HCT116 (cell line): ENCODE data around the gene GPR17. TPM values are rescaled to one million over a fixed set of nuclear protein-coding genes. Genes with fewer than 3 reads are reported as not detected.

ENCODE experiments used
- ATAC-seq: fragments of 200-7000 bp; cut with Tn5 transposase; 2 replicates; pipeline ENCODE4 v1.9.1; 2020; ENCODE audit warnings: mild to moderate bottlenecking, moderate library complexity
- BruUV-seq: library from RNA; stranded (reverse); fragments of 400-500 nt; replicated peaks from 2 replicates; lab custom pipeline; 2021; lab: Mats Ljungman, UMichigan
- CTCF ChIA-PET: fragments of 300-600 bp; sonication (Branson Sonifier 250); formaldehyde crosslinking; loops from one replicate; lab custom pipeline; 2021; ENCODE audit warnings: antibody characterized with exemption; lab: Charles Lee
- POLR2A ChIA-PET: fragments of 300-600, 350-600 bp; sonication (Branson Sonifier 250); formaldehyde crosslinking; loops from one replicate; lab custom pipeline; 2021; ENCODE audit warnings: antibody characterized with exemption; lab: Charles Lee
- RAD21 ChIA-PET, 2 experiments: fragments of 300-600 bp; sonication (Branson Sonifier 250); formaldehyde crosslinking; loops; one replicate each; lab custom pipeline; 2023; ENCODE audit warnings: low total read pairs in 2 of 2; ENCODE audit not compliant: uncharacterized antibody in 2 of 2, unreplicated experiment in 2 of 2, low non-redundant PET in 1 of 2; lab: Charles Lee
- DNase-seq: peaks from one replicate; pipeline ENCODE4 v3.0.0-alpha.2; 2010; ENCODE audit warnings: low read depth, low spot score
- H2AFZ ChIP-seq: fragments of 200-600 bp; shearing (Covaris generic), sonication (generic); 2 replicates; pipeline ENCODE4 v1.6.1; 2017; ENCODE audit warnings: low read depth, mixed run types, mixed read lengths, antibody characterized with exemption, low read length; ENCODE audit not compliant: poor library complexity, severe bottlenecking
- H3K27ac ChIP-seq: 2 replicates; pipeline ENCODE4 v1.5.1; 2012; ENCODE audit warnings: low read depth, low read length
- H3K27me3 ChIP-seq: fragments of 200-600 bp; sonication (generic); 2 replicates; pipeline ENCODE4 v1.6.1; 2016; ENCODE audit warnings: mixed run types, low read length, mixed read lengths; ENCODE audit not compliant: insufficient read depth
- H3K36me3 ChIP-seq, 2 experiments: fragments of 200-500 bp in 1 of 2; fragments of 200-600 bp in 1 of 2; sonication (Bioruptor generic) in 1 of 2; sonication (generic) in 1 of 2; 2 replicates each; pipeline versions ENCODE4 v1.5.1 to v1.6.1; 2014 to 2016; ENCODE audit warnings: low read length in 2 of 2, inconsistent platforms in 1 of 2, mixed read lengths in 1 of 2, mixed run types in 1 of 2; ENCODE audit not compliant: insufficient read depth in 2 of 2, control insufficient read depth in 1 of 2
- H3K4me1 ChIP-seq, 2 experiments: fragments of 200-600 bp in 1 of 2; sonication (generic) in 1 of 2; 2 replicates each; pipeline versions ENCODE4 v1.5.1 to v1.6.1; 2012 to 2017; ENCODE audit warnings: low read length in 2 of 2, inconsistent platforms in 1 of 2, mild to moderate bottlenecking in 1 of 2, mixed read lengths in 1 of 2, mixed run types in 1 of 2, moderate library complexity in 1 of 2; ENCODE audit not compliant: insufficient read depth in 2 of 2, control insufficient read depth in 1 of 2
- H3K4me2 ChIP-seq: fragments of 200-600 bp; sonication (generic); 2 replicates; pipeline ENCODE4 v1.6.1; 2017; ENCODE audit warnings: mixed run types, low read length, mixed read lengths
- H3K4me3 ChIP-seq, 2 experiments: fragments of 200-600 bp in 1 of 2; sonication (generic) in 1 of 2; replicated peaks in 1 of 2; 2 replicates each; pipeline ENCODE4 v1.5.1; 2011 to 2016; ENCODE audit warnings: low read length in 2 of 2, control low read depth in 1 of 2, low read depth in 1 of 2, mild to moderate bottlenecking in 1 of 2, mixed read lengths in 1 of 2, mixed run types in 1 of 2
- H3K79me2 ChIP-seq: fragments of 200-600 bp; sonication (generic); 2 replicates; pipeline ENCODE4 v1.6.1; 2017; ENCODE audit warnings: mild to moderate bottlenecking, mixed run types, low read length, moderate library complexity, mixed read lengths; ENCODE audit not compliant: insufficient read depth
- H3K9ac ChIP-seq: fragments of 200-600 bp; sonication (generic); 2 replicates; pipeline ENCODE4 v1.6.1; 2016; ENCODE audit warnings: low read length, mixed read lengths
- H3K9me2 ChIP-seq: fragments of 200-600 bp; sonication (generic), shearing (Covaris generic); 2 replicates; pipeline ENCODE4 v1.6.1; 2017; ENCODE audit warnings: mixed run types, mild to moderate bottlenecking, moderate library complexity; ENCODE audit not compliant: insufficient read depth
- H3K9me3 ChIP-seq, 2 experiments: fragments of 200-500 bp in 1 of 2; fragments of 200-600 bp in 1 of 2; sonication (Bioruptor generic) in 1 of 2; sonication (generic) in 1 of 2; 2 replicates each; pipeline ENCODE4 v1.6.1; 2014 to 2017; ENCODE audit warnings: low read length in 2 of 2, mixed read lengths in 2 of 2, inconsistent platforms in 1 of 2, low read depth in 1 of 2, mild to moderate bottlenecking in 1 of 2, mixed run types in 1 of 2, moderate library complexity in 1 of 2; ENCODE audit not compliant: control insufficient read depth in 1 of 2, insufficient read depth in 1 of 2
- H4K20me1 ChIP-seq: fragments of 200-600 bp; sonication (generic), shearing (Covaris generic); 2 replicates; pipeline ENCODE4 v1.6.1; 2017; ENCODE audit warnings: mixed run types, mild to moderate bottlenecking, moderate library complexity; ENCODE audit not compliant: insufficient read depth
- CEBPB ChIP-seq: IDR thresholded peaks from 2 replicates; pipeline ENCODE4 v1.6.1; 2012; ENCODE audit warnings: low read depth
- EGR1 ChIP-seq: IDR thresholded peaks from 2 replicates; pipeline ENCODE4 v1.6.1; 2012; ENCODE audit warnings: low read depth
- ELF1 ChIP-seq: IDR thresholded peaks from 2 replicates; pipeline ENCODE4 v1.6.1; 2012; ENCODE audit warnings: low read depth, borderline replicate concordance
- EZH2phosphoT487 ChIP-seq: fragments of 200-600 bp; IDR thresholded peaks from 2 replicates; pipeline ENCODE4 v1.6.1; 2018; ENCODE audit warnings: antibody characterized with exemption, borderline replicate concordance
- JUND ChIP-seq: IDR thresholded peaks from 2 replicates; pipeline ENCODE4 v1.6.1; 2012
- POLR2A ChIP-seq: IDR thresholded peaks from 2 replicates; pipeline ENCODE4 v1.7.0; 2011; ENCODE audit warnings: borderline replicate concordance; ENCODE audit not compliant: insufficient read depth, insufficient read length; ENCODE audit errors: extremely low read depth
- RAD21 ChIP-seq: IDR thresholded peaks from 2 replicates; pipeline ENCODE4 v1.6.1; 2012; ENCODE audit warnings: low read depth, mild to moderate bottlenecking
- SP1 ChIP-seq: IDR thresholded peaks from 2 replicates; pipeline ENCODE4 v1.6.1; 2012; ENCODE audit warnings: low read depth
- SRF ChIP-seq: IDR thresholded peaks from 2 replicates; pipeline ENCODE4 v1.6.1; 2012; ENCODE audit warnings: low read depth
- YY1 ChIP-seq: IDR thresholded peaks from 2 replicates; pipeline ENCODE4 v1.6.1; 2011; ENCODE audit warnings: low read length, low read depth, moderate library complexity, mild to moderate bottlenecking; ENCODE audit not compliant: insufficient replicate concordance; ENCODE audit errors: extremely low read depth
- ZNF274 ChIP-seq: fragments of 200-500 bp; sonication (Bioruptor generic); IDR thresholded peaks from 2 replicates; pipeline ENCODE4 v1.6.1; 2014; ENCODE audit warnings: mild to moderate bottlenecking, low read depth, low read length, inconsistent platforms
- intact Hi-C: fragments of 100-400 bp; cut with micrococcal nuclease; formaldehyde crosslinking; loops from 2 replicates; pipeline ENCODE4 v1.10.0; 2022
- total RNA-seq: library from RNA; stranded (reverse); gene quantifications from one replicate; pipeline ENCODE4 v1.2.1, GENCODE V29; 2021; ENCODE audit not compliant: unreplicated experiment
- TF ChIP-seq, protein P1 (sequence below): IDR thresholded peaks from 2 replicates; pipeline ENCODE4 v1.6.1; 2012
- TF ChIP-seq, protein P2 (sequence below): IDR thresholded peaks from 2 replicates; pipeline ENCODE4 v1.6.1; 2011; ENCODE audit warnings: mild to moderate bottlenecking, low read length, moderate library complexity; ENCODE audit not compliant: insufficient replicate concordance; ENCODE audit errors: extremely low read depth
- TF ChIP-seq, protein P3 (sequence below): IDR thresholded peaks from 2 replicates; pipeline ENCODE4 v1.6.1; 2012; ENCODE audit warnings: low read depth

Gene GPR17
- total RNA-seq, 1 experiment from 2014 or later, result not detected

DNA sequence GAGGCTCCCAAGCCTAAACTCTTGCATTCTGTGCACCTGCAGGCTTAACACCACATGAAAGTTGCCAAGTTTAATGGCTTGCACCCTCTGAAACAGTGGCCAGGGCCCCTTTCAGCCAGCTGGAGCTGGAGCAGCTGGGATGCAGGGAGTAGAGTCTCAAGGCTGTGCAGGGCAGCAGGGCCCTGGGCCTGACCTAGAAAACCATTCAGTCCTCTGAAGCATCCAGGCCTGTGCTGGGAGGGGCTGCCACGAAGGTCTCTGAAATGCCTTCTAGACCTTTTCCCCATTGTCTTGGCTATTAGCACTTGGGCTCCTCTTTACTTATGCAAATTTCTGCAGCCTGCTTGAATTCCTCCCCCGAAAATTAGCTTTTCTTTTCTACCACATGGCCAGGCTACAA is 44.7 kb downstream of the GPR17 start:
- Histone ChIP-seq H3K79me2 (no peaks in the 10 kb centered on the region), H3K4me2 (no peak overlapping the region), H3K4me3 (no peak overlapping the region), H3K4me1 (peaks cover 0 to 19% of the 10 kb centered on the region in 2 experiments; a peak in 2 of 4 replicates), H4K20me1 (no peaks in the 10 kb centered on the region), H2AFZ (no peak overlapping the region), H3K9ac (no peak overlapping the region), H3K36me3 (no peaks in the 10 kb centered on the region), H3K27me3 (no peaks in the 10 kb centered on the region), H3K9me2 (no peaks in the 10 kb centered on the region), H3K27ac (no peak overlapping the region), H3K9me3 (peaks cover 0 to 10% of the 10 kb centered on the region in 2 experiments; a peak in 2 of 4 replicates)
- ChIA-PET POLR2A (no interaction called here), CTCF (no interaction called here), RAD21 (no interaction called here)
- intact Hi-C loops, result no loop called here
- ATAC-seq, result no peak
- BruUV-seq, result no TSS peak
- TF ChIP-seq ELF1, result no peak
- TF ChIP-seq EZH2phosphoT487, result no peak
- no peak for DNase-seq

DNA sequence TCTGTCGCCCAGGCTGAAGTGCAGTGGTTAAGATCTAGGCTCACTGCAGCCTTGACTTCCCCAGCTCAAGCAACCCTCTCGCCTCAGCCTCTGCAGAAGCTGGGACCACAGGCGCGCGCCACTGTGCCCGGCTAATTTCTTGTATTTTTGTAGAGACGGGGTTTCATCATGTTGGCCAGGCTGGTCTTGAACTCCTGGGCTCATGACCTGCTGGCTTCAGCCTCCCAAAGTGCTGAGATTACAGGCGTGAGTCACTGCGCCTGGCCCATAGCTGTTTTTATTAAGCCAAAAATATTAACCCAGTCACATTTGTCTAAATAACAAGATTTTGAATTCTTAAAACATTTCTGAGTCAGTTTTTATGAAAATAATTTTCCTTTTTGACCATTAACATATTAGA is 49.0 kb downstream of the GPR17 start:
- no peak overlapping the region for H3K9ac ChIP-seq
- DNase-seq (no peak), ATAC-seq (no peak)
- CTCF ChIA-PET, result interaction anchor here (2.2 kb wide), 1 partner anchor 103 kb away, joined by 10 read pairs; no protein-coding TSS in a partner anchor
- H3K4me1 ChIP-seq, result peaks cover under 1 to 38% of the 10 kb centered on the region in 2 experiments
- intact Hi-C loops, result no loop called here
- H3K9me3 ChIP-seq, result peaks cover 0 to 3% of the 10 kb centered on the region in 2 experiments; a peak in 2 of 4 replicates
- RAD21 ChIA-PET, result no interaction called here
- no peak overlapping the region for H3K4me3 ChIP-seq
- H2AFZ ChIP-seq, result no peak overlapping the region
- TF ChIP-seq SP1, result no peak
- TF ChIP-seq, protein P1, sequence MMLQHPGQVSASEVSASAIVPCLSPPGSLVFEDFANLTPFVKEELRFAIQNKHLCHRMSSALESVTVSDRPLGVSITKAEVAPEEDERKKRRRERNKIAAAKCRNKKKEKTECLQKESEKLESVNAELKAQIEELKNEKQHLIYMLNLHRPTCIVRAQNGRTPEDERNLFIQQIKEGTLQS, result no peak
- TF ChIP-seq CEBPB, result no peak
- no peak for TF ChIP-seq SRF
- TF ChIP-seq, protein P2, sequence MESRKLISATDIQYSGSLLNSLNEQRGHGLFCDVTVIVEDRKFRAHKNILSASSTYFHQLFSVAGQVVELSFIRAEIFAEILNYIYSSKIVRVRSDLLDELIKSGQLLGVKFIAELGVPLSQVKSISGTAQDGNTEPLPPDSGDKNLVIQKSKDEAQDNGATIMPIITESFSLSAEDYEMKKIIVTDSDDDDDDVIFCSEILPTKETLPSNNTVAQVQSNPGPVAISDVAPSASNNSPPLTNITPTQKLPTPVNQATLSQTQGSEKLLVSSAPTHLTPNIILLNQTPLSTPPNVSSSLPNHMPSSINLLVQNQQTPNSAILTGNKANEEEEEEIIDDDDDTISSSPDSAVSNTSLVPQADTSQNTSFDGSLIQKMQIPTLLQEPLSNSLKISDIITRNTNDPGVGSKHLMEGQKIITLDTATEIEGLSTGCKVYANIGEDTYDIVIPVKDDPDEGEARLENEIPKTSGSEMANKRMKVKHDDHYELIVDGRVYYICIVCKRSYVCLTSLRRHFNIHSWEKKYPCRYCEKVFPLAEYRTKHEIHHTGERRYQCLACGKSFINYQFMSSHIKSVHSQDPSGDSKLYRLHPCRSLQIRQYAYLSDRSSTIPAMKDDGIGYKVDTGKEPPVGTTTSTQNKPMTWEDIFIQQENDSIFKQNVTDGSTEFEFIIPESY, result no peak
- TF ChIP-seq, protein P3, sequence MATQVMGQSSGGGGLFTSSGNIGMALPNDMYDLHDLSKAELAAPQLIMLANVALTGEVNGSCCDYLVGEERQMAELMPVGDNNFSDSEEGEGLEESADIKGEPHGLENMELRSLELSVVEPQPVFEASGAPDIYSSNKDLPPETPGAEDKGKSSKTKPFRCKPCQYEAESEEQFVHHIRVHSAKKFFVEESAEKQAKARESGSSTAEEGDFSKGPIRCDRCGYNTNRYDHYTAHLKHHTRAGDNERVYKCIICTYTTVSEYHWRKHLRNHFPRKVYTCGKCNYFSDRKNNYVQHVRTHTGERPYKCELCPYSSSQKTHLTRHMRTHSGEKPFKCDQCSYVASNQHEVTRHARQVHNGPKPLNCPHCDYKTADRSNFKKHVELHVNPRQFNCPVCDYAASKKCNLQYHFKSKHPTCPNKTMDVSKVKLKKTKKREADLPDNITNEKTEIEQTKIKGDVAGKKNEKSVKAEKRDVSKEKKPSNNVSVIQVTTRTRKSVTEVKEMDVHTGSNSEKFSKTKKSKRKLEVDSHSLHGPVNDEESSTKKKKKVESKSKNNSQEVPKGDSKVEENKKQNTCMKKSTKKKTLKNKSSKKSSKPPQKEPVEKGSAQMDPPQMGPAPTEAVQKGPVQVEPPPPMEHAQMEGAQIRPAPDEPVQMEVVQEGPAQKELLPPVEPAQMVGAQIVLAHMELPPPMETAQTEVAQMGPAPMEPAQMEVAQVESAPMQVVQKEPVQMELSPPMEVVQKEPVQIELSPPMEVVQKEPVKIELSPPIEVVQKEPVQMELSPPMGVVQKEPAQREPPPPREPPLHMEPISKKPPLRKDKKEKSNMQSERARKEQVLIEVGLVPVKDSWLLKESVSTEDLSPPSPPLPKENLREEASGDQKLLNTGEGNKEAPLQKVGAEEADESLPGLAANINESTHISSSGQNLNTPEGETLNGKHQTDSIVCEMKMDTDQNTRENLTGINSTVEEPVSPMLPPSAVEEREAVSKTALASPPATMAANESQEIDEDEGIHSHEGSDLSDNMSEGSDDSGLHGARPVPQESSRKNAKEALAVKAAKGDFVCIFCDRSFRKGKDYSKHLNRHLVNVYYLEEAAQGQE, result no peak
- TF ChIP-seq YY1, result no peak
- TF ChIP-seq JUND, result no peak
- no peak for TF ChIP-seq EGR1
- no peak for TF ChIP-seq RAD21
- TF ChIP-seq POLR2A, result no peak
- TF ChIP-seq ZNF274, result no peak
- no peaks in the 10 kb centered on the region for H3K36me3 ChIP-seq
- no peak overlapping the region for H3K27ac ChIP-seq
- no TSS peak for BruUV-seq
- H3K79me2 ChIP-seq, result no peaks in the 10 kb centered on the region
- H4K20me1 ChIP-seq, result no peaks in the 10 kb centered on the region
- H3K9me2 ChIP-seq, result no peaks in the 10 kb centered on the region
- POLR2A ChIA-PET, result no interaction called here
- no peaks in the 10 kb centered on the region for H3K27me3 ChIP-seq
- no peak overlapping the region for H3K4me2 ChIP-seq
